H9 (cell line): ENCODE data around the gene ZNRF1. TPM values are rescaled to one million over a fixed set of nuclear protein-coding genes. Genes with fewer than 3 reads are reported as not detected.

Source experiments
- DNase-seq: peaks from one replicate; pipeline ENCODE4 v3.0.0-alpha.2; 2017
- H2AFZ ChIP-seq: one replicate; pipeline ENCODE4 v1.6.1; 2013; ENCODE audit warnings: mild to moderate bottlenecking, low read length, control low read depth, moderate library complexity
- H2AK5ac ChIP-seq: 2 replicates; pipeline ENCODE4 v1.6.1; 2013; ENCODE audit warnings: low read length, control low read depth, mixed read lengths; ENCODE audit not compliant: insufficient read length
- H2BK120ac ChIP-seq: one replicate; pipeline ENCODE4 v1.6.1; 2013; ENCODE audit warnings: low read depth, mild to moderate bottlenecking, low read length, control low read depth, inconsistent platforms; ENCODE audit not compliant: poor library complexity, severe bottlenecking
- H2BK12ac ChIP-seq: 2 replicates; pipeline ENCODE4 v1.6.1; 2013; ENCODE audit warnings: low read length, control low read depth, mixed read lengths, low read depth; ENCODE audit not compliant: insufficient read length
- H2BK15ac ChIP-seq: 2 replicates; pipeline ENCODE4 v1.6.1; 2013; ENCODE audit warnings: low read depth, low read length, control low read depth
- H2BK20ac ChIP-seq: one replicate; pipeline ENCODE4 v1.6.1; 2013; ENCODE audit warnings: low read depth, mild to moderate bottlenecking, low read length, control low read depth, inconsistent platforms; ENCODE audit not compliant: poor library complexity, severe bottlenecking
- H2BK5ac ChIP-seq: 2 replicates; pipeline ENCODE4 v1.6.1; 2013; ENCODE audit warnings: low read length, control low read depth, mixed read lengths; ENCODE audit not compliant: insufficient read length
- H3K14ac ChIP-seq: 2 replicates; pipeline ENCODE4 v1.6.1; 2013; ENCODE audit warnings: low read length, control low read depth; ENCODE audit not compliant: insufficient read depth
- H3K18ac ChIP-seq: 2 replicates; pipeline ENCODE4 v1.6.1; 2013; ENCODE audit warnings: low read depth, mild to moderate bottlenecking, mixed read lengths, low read length, control low read depth; ENCODE audit not compliant: insufficient read length
- H3K23ac ChIP-seq: 2 replicates; pipeline ENCODE4 v1.6.1; 2013; ENCODE audit warnings: low read length, control low read depth, mixed read lengths, low read depth; ENCODE audit not compliant: insufficient read length
- H3K23me2 ChIP-seq: 2 replicates; pipeline ENCODE4 v1.6.1; 2013; ENCODE audit warnings: low read depth, mild to moderate bottlenecking, mixed read lengths, low read length, control low read depth; ENCODE audit not compliant: insufficient read length, poor library complexity, severe bottlenecking
- H3K27ac ChIP-seq: 2 replicates; pipeline ENCODE4 v1.5.1; 2013; ENCODE audit warnings: low read length, control low read depth, mixed read lengths, low read depth; ENCODE audit not compliant: insufficient read length
- H3K27me3 ChIP-seq: 2 replicates; pipeline ENCODE4 v1.6.1; 2013; ENCODE audit warnings: low read length, control low read depth, inconsistent platforms; ENCODE audit not compliant: insufficient read depth
- H3K4ac ChIP-seq: 2 replicates; pipeline ENCODE4 v1.6.1; 2013; ENCODE audit warnings: low read depth, mild to moderate bottlenecking, control low read depth, inconsistent platforms, low read length, moderate library complexity
- H3K4me1 ChIP-seq: 2 replicates; pipeline ENCODE4 v1.6.1; 2013; ENCODE audit warnings: low read length, control low read depth, inconsistent platforms; ENCODE audit not compliant: insufficient read depth
- H3K4me2 ChIP-seq: 2 replicates; pipeline ENCODE4 v1.6.1; 2013; ENCODE audit warnings: low read length, control low read depth, mixed read lengths; ENCODE audit not compliant: insufficient read length, insufficient read depth
- H3K56ac ChIP-seq: 2 replicates; pipeline ENCODE4 v1.6.1; 2013; ENCODE audit warnings: low read depth, mild to moderate bottlenecking, mixed read lengths, low read length, control low read depth; ENCODE audit not compliant: insufficient read length
- H3K79me1 ChIP-seq: 2 replicates; pipeline ENCODE4 v1.6.1; 2013; ENCODE audit warnings: low read depth, mild to moderate bottlenecking, moderate library complexity, low read length, control low read depth, inconsistent platforms; ENCODE audit not compliant: insufficient read depth, poor library complexity, severe bottlenecking
- H3K79me2 ChIP-seq: 2 replicates; pipeline ENCODE4 v1.6.1; 2013; ENCODE audit warnings: low read length, control low read depth, inconsistent platforms; ENCODE audit not compliant: insufficient read depth
- H3K9ac ChIP-seq: 2 replicates; pipeline ENCODE4 v1.6.1; 2013; ENCODE audit warnings: low read length, control low read depth, mixed read lengths; ENCODE audit not compliant: insufficient read length; ENCODE audit errors: extremely low read depth
- H3K9me3 ChIP-seq: one replicate; pipeline ENCODE4 v1.6.1; 2013; ENCODE audit warnings: low read depth, low read length, inconsistent platforms; ENCODE audit not compliant: control insufficient read depth
- H3T11ph ChIP-seq: one replicate; pipeline ENCODE4 v1.6.1; 2013; ENCODE audit warnings: mild to moderate bottlenecking, low read length, control low read depth, inconsistent platforms
- H4K20me1 ChIP-seq: one replicate; pipeline ENCODE4 v1.6.1; 2013; ENCODE audit not compliant: control insufficient read depth, insufficient read length, insufficient read depth
- H4K5ac ChIP-seq: 2 replicates; pipeline ENCODE4 v1.6.1; 2013; ENCODE audit warnings: low read depth, mild to moderate bottlenecking, mixed read lengths, low read length, control low read depth; ENCODE audit not compliant: insufficient read length
- H4K8ac ChIP-seq: replicated peaks from 2 replicates; pipeline ENCODE4 v1.6.1; 2013; ENCODE audit warnings: low read length, control low read depth, mixed read lengths, low read depth; ENCODE audit not compliant: insufficient read length
- H4K91ac ChIP-seq: 2 replicates; pipeline ENCODE4 v1.6.1; 2013; ENCODE audit warnings: low read depth, mild to moderate bottlenecking, moderate library complexity, mixed read lengths, low read length, control low read depth; ENCODE audit not compliant: insufficient read length
- H3K27ac Mint-ChIP-seq, 3 experiments: 2 replicates in 2 of 3; 3 replicates in 1 of 3; pipeline ENCODE4 v1.8.0; 2020 to 2021; ENCODE audit warnings: mixed read lengths in 3 of 3, mild to moderate bottlenecking in 1 of 3, moderate library complexity in 1 of 3
- H3K27me3 Mint-ChIP-seq: 2 replicates; pipeline ENCODE4 v1.8.0; 2021; ENCODE audit warnings: low read depth, mild to moderate bottlenecking, moderate library complexity, mixed read lengths
- H3K36me3 Mint-ChIP-seq, 3 experiments: 2 replicates in 2 of 3; 3 replicates in 1 of 3; pipeline ENCODE4 v1.8.0; 2020 to 2021; ENCODE audit warnings: low read depth in 3 of 3, mixed read lengths in 3 of 3; ENCODE audit not compliant: insufficient read depth in 1 of 3
- H3K4me1 Mint-ChIP-seq, 2 experiments: 2 replicates each; pipeline ENCODE4 v1.8.0; 2020; ENCODE audit warnings: mixed read lengths in 2 of 2
- H3K4me3 Mint-ChIP-seq, 2 experiments: 2 replicates in 1 of 2; 3 replicates in 1 of 2; pipeline ENCODE4 v1.8.0; 2020 to 2021; ENCODE audit warnings: mild to moderate bottlenecking in 2 of 2, mixed read lengths in 2 of 2, moderate library complexity in 1 of 2
- H3K9me3 Mint-ChIP-seq, 2 experiments: 2 replicates in 1 of 2; 3 replicates in 1 of 2; pipeline ENCODE4 v1.8.0; 2020; ENCODE audit warnings: mild to moderate bottlenecking in 2 of 2, mixed read lengths in 2 of 2, moderate library complexity in 1 of 2
- WGBS: extraction: QIAGEN DNeasy Blood & Tissue Kit; methylation state at CpG from one replicate; pipeline ENCODE4 v1.1.7; 2013; ENCODE audit warnings: missing lambda C conversion rate, low lambda C conversion rate, mixed read lengths; ENCODE audit not compliant: insufficient read length; ENCODE audit errors: extremely low coverage; 5-methylcytosine and 5-hydroxymethylcytosine counted together
- total RNA-seq: library from RNA; stranded (reverse); gene quantifications from 2 replicates; pipeline ENCODE4 v1.2.1, GENCODE V29; 2021
- TF ChIP-seq, protein P1 (sequence below): fragments of 200-600 bp; sonication (generic); conservative IDR thresholded peaks from 3 replicates; pipeline ENCODE4 v1.8.0; 2021; ENCODE audit warnings: antibody characterized with exemption, mild to moderate bottlenecking

The ZNRF1 gene
- total RNA-seq, 1 experiment from 2014 or later, result 49.6 TPM

- TF ChIP-seq, protein P1, sequence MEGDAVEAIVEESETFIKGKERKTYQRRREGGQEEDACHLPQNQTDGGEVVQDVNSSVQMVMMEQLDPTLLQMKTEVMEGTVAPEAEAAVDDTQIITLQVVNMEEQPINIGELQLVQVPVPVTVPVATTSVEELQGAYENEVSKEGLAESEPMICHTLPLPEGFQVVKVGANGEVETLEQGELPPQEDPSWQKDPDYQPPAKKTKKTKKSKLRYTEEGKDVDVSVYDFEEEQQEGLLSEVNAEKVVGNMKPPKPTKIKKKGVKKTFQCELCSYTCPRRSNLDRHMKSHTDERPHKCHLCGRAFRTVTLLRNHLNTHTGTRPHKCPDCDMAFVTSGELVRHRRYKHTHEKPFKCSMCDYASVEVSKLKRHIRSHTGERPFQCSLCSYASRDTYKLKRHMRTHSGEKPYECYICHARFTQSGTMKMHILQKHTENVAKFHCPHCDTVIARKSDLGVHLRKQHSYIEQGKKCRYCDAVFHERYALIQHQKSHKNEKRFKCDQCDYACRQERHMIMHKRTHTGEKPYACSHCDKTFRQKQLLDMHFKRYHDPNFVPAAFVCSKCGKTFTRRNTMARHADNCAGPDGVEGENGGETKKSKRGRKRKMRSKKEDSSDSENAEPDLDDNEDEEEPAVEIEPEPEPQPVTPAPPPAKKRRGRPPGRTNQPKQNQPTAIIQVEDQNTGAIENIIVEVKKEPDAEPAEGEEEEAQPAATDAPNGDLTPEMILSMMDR, result no peak
- no CpG with 5 or more reads among the region's 1 CpG for WGBS
Measured at GRCh38 chr16:75122609-75123008, 123.8 kb downstream of the ZNRF1 start.

More at GRCh38 chr16:75122609-75123008, 123.8 kb downstream of the ZNRF1 start:
- H3K14ac ChIP-seq, result no peak overlapping the region
- H3K27me3 Mint-ChIP-seq, result peaks cover 4% of the 10 kb centered on the region; the same call in 1 of the 2 replicates
- no peak for DNase-seq
- no peak overlapping the region for H2BK15ac ChIP-seq
- H3K27ac ChIP-seq, result no peak overlapping the region
- H3K18ac ChIP-seq, result no peak overlapping the region
- H3K9ac ChIP-seq, result no peak overlapping the region
- no peaks in the 10 kb centered on the region for H3K23me2 ChIP-seq
- H3K79me1 ChIP-seq, result no peaks in the 10 kb centered on the region
- H4K8ac ChIP-seq, result no peak overlapping the region
- H3K9me3 Mint-ChIP-seq, result peaks cover 33 to 39% of the 10 kb centered on the region in 2 experiments
- no peaks in the 10 kb centered on the region for H3K79me2 ChIP-seq
- no peak overlapping the region for H3T11ph ChIP-seq
- peaks cover 18 to 25% (median 23%) of the 10 kb centered on the region in 3 experiments for H3K36me3 Mint-ChIP-seq
- H4K5ac ChIP-seq, result no peak overlapping the region
- H3K9me3 ChIP-seq, result peaks cover 5% of the 10 kb centered on the region
- peaks cover 2% of the 10 kb centered on the region; the same call in 1 of the 2 replicates for H3K4me1 ChIP-seq
- H4K20me1 ChIP-seq, result no peaks in the 10 kb centered on the region
- no peak overlapping the region for H2BK12ac ChIP-seq
- H2BK20ac ChIP-seq, result no peak overlapping the region
- no peaks in the 10 kb centered on the region for H3K27me3 ChIP-seq
- H4K91ac ChIP-seq, result no peak overlapping the region
- no peak overlapping the region for H2AFZ ChIP-seq
- H2AK5ac ChIP-seq, result no peak overlapping the region
- no peak overlapping the region for H2BK5ac ChIP-seq
- no peak overlapping the region for H3K4ac ChIP-seq
- H3K4me3 Mint-ChIP-seq, result no peak overlapping the region
- H2BK120ac ChIP-seq, result no peak overlapping the region
- no peak overlapping the region for H3K56ac ChIP-seq
- no peak overlapping the region for H3K4me2 ChIP-seq
- H3K23ac ChIP-seq, result no peak overlapping the region
- H3K4me1 Mint-ChIP-seq, result peaks cover 21 to 33% of the 10 kb centered on the region in 2 experiments
- no peak overlapping the region for H3K27ac Mint-ChIP-seq
